ENCODE data around the gene UGT2A2. TPM values are rescaled to one million over a fixed set of nuclear protein-coding genes. Genes with fewer than 3 reads are reported as not detected.

UGT2A2 gene
- total RNA-seq, 1 experiment from 2014 or later: not detected

DNA sequence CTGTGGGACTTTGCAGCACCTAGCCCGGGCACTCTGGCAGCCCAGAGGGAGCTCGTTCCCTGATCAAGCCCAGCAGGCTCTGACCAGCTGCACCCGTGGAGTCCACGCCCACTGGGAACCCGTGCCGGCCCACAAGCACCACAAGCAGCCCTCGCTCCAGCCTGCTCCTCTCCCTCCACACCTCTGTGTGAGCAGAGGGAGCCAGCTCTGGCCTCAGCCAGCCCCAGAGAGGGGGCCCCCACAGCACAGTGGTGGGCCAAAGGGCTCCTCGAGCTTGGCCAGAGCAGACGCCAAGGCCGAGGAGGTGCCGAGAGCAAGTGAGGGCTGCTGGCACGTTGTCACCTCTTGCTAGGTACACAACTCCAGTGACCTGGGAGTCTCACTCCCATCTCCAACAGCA, 18.7 kb upstream of the UGT2A2 start:
- DNase-seq (ENCODE audit: low spot score): no peak
- TF ChIP-seq, protein P1, sequence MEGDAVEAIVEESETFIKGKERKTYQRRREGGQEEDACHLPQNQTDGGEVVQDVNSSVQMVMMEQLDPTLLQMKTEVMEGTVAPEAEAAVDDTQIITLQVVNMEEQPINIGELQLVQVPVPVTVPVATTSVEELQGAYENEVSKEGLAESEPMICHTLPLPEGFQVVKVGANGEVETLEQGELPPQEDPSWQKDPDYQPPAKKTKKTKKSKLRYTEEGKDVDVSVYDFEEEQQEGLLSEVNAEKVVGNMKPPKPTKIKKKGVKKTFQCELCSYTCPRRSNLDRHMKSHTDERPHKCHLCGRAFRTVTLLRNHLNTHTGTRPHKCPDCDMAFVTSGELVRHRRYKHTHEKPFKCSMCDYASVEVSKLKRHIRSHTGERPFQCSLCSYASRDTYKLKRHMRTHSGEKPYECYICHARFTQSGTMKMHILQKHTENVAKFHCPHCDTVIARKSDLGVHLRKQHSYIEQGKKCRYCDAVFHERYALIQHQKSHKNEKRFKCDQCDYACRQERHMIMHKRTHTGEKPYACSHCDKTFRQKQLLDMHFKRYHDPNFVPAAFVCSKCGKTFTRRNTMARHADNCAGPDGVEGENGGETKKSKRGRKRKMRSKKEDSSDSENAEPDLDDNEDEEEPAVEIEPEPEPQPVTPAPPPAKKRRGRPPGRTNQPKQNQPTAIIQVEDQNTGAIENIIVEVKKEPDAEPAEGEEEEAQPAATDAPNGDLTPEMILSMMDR (conservative IDR thresholded peaks at IDR 0.05; ENCODE audit: low read depth, low read length): no peak
- TF ChIP-seq EZH2 (IDR thresholded peaks at IDR 0.05; ENCODE audit: borderline replicate concordance, low read depth, low read length, poor library complexity, severe bottlenecking): no peak
- Histone ChIP-seq H3K9me3 (ENCODE audit: low read depth, low read length, poor library complexity, severe bottlenecking) (no peaks in the 10 kb centered on the region), H3K4me1 (ENCODE audit: insufficient read depth, low read length, poor library complexity, severe bottlenecking) (no peaks in the 10 kb centered on the region), H3K27ac (ENCODE audit: low read depth, low read length, poor library complexity, severe bottlenecking) (no peak overlapping the region), H3K27me3 (replicated peaks; ENCODE audit: insufficient read depth, low read depth, low read length, poor library complexity) (no peaks in the 10 kb centered on the region), H3K36me3 (ENCODE audit: insufficient read depth, low read length, poor library complexity, severe bottlenecking) (no peaks in the 10 kb centered on the region), H3K4me3 (ENCODE audit: low read depth, low read length, poor library complexity, severe bottlenecking) (no peak overlapping the region)
- POLR2A ChIA-PET (ENCODE audit: low non-redundant PET): no interaction called here
- intact Hi-C loops (cut with micrococcal nuclease; ENCODE audit: unreplicated experiment): no loop called here
- CTCF ChIA-PET: no interaction called here
- no TSS peak for BruUV-seq (replicated peaks)

DNA sequence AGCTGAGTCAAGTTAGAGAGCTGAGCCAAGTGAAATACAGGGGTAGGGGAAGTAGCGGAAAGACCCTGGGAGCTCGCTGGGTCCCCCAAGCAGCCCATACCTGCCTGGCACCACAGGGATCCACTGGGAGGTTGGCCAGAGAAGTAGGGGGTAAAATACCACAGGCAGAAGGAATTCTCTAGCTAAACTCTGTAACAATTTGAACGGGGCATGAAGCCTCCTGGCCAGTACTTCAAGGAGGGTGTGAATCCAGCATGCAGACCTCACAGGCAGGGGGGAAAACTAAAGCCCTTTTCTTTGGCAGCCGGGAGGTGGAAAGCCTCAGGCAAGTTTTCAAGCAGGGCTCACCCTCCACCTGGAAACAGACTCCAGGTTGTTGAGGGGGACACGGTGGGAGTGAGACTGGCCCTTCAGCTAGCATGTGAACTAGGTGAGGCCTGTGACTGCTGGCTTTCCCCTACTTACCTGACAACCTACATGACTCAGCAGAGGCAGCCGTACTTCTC, 17.3 kb upstream of the UGT2A2 start:
- intact Hi-C loops (cut with micrococcal nuclease; ENCODE audit: unreplicated experiment): no loop called here
- no TSS peak for BruUV-seq (replicated peaks)
- DNase-seq (ENCODE audit: low spot score): no peak
- ChIA-PET CTCF (no interaction called here), POLR2A (ENCODE audit: low non-redundant PET) (no interaction called here)
- Histone ChIP-seq H3K27me3 (replicated peaks; ENCODE audit: insufficient read depth, low read depth, low read length, poor library complexity) (no peaks in the 10 kb centered on the region), H3K27ac (ENCODE audit: low read depth, low read length, poor library complexity, severe bottlenecking) (no peak overlapping the region), H3K4me1 (ENCODE audit: insufficient read depth, low read length, poor library complexity, severe bottlenecking) (no peaks in the 10 kb centered on the region), H3K4me3 (ENCODE audit: low read depth, low read length, poor library complexity, severe bottlenecking) (no peak overlapping the region), H3K9me3 (ENCODE audit: low read depth, low read length, poor library complexity, severe bottlenecking) (no peaks in the 10 kb centered on the region), H3K36me3 (ENCODE audit: insufficient read depth, low read length, poor library complexity, severe bottlenecking) (no peaks in the 10 kb centered on the region)
- TF ChIP-seq EZH2 (IDR thresholded peaks at IDR 0.05; ENCODE audit: borderline replicate concordance, low read depth, low read length, poor library complexity, severe bottlenecking): no peak
- TF ChIP-seq, protein P1 (conservative IDR thresholded peaks at IDR 0.05; ENCODE audit: low read depth, low read length): no peak

DNA sequence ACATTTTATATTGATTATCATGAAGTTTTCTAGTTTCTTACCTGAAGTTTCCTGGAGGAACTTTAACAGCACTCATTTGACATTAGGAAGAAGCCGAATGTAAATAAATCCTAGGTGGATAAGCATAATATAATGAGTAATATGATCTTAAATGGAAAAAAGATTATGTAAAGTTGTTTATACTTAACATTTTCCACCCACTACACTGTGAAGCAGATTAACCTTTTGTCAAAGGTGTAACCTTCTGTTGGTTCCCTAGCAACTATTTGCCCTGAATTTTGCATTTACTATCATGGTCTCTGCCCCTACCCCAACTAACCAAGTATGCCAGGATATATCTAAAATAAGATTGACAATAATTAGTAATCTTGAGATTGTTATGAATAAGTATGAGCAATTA, 13.7 kb upstream of the UGT2A2 start, which contains the start of gene UGT2A1:
UGT2A1 (minus strand) TSS at position 101 of the 400 bp plus-strand sequence. CDS start 5,603 bp downstream, outside the sequence.
- Histone ChIP-seq H3K4me3 (ENCODE audit: low read depth, low read length, poor library complexity, severe bottlenecking) (no peak within 1 kb of the TSS), H3K4me1 (ENCODE audit: insufficient read depth, low read length, poor library complexity, severe bottlenecking) (no peaks in the 10 kb centered on the region), H3K36me3 (ENCODE audit: insufficient read depth, low read length, poor library complexity, severe bottlenecking) (no peaks in the 10 kb centered on the region), H3K27ac (ENCODE audit: low read depth, low read length, poor library complexity, severe bottlenecking) (no peak within 1 kb of the TSS), H3K9me3 (ENCODE audit: low read depth, low read length, poor library complexity, severe bottlenecking) (no peaks in the 10 kb centered on the region), H3K27me3 (replicated peaks; ENCODE audit: insufficient read depth, low read depth, low read length, poor library complexity) (no peaks in the 10 kb centered on the region)
- DNase-seq (ENCODE audit: low spot score): no peak
- POLR2A ChIA-PET (ENCODE audit: low non-redundant PET): no interaction called here
- intact Hi-C loops (cut with micrococcal nuclease; ENCODE audit: unreplicated experiment): no loop called here
- CTCF ChIA-PET: no interaction called here
- BruUV-seq (replicated peaks): no TSS peak
- no peak for TF ChIP-seq EZH2 (IDR thresholded peaks at IDR 0.05; ENCODE audit: borderline replicate concordance, low read depth, low read length, poor library complexity, severe bottlenecking)
- TF ChIP-seq, protein P1 (conservative IDR thresholded peaks at IDR 0.05; ENCODE audit: low read depth, low read length): no peak
